GM21447 (cell line): Measurements from ENCODE around the gene CHRM4.

Experiments used
- ATAC-seq: cut with Tn5 transposase; IDR thresholded peaks from one replicate; pipeline ENCODE4 v1.9.1; 2021; ENCODE audit not compliant: unreplicated experiment

CHRM4 gene

GRCh38 chr11:46369458-46370152 is 22.0 kb downstream of the CHRM4 start:
- no peak for ATAC-seq

- ATAC-seq = no peak
Observed at GRCh38 chr11:46367916-46368267, 23.7 kb downstream of the CHRM4 start.

- peak; percentile 52 for ATAC-seq
Observed at GRCh38 chr11:46367244-46367915, 24.2 kb downstream of the CHRM4 start.

- no peak for ATAC-seq
Observed at GRCh38 chr11:46366661-46367161, 24.9 kb downstream of the CHRM4 start.

- no peak for ATAC-seq
Observed at GRCh38 chr11:46366260-46366659, 25.3 kb downstream of the CHRM4 start.

GRCh38 chr11:46364791-46365190 is 26.8 kb downstream of the CHRM4 start:
- ATAC-seq = no peak

GRCh38 chr11:46364056-46364455 is 27.5 kb downstream of the CHRM4 start:
- no peak for ATAC-seq

- no peak for ATAC-seq
Observed at GRCh38 chr11:46363455-46364005, 28.0 kb downstream of the CHRM4 start.

- ATAC-seq = no peak
Observed at GRCh38 chr11:46363031-46363407, 28.6 kb downstream of the CHRM4 start.

GRCh38 chr11:46362156-46363030 is 29.2 kb downstream of the CHRM4 start:
- no peak for ATAC-seq

GRCh38 chr11:46361283-46362155 is 30.1 kb downstream of the CHRM4 start:
- peak; percentile 95 for ATAC-seq

- peak; percentile 25 for ATAC-seq
Observed at GRCh38 chr11:46360878-46361277, 30.7 kb downstream of the CHRM4 start.

- no peak for ATAC-seq
Observed at GRCh38 chr11:46359953-46360352, 31.6 kb downstream of the CHRM4 start.

- no peak for ATAC-seq
Observed at GRCh38 chr11:46357483-46357936, 34.1 kb downstream of the CHRM4 start.

GRCh38 chr11:46356924-46357482 is 34.6 kb downstream of the CHRM4 start:
- no peak for ATAC-seq

- no peak for ATAC-seq
Observed at GRCh38 chr11:46353698-46354097, 37.9 kb downstream of the CHRM4 start.

- ATAC-seq = no peak
Observed at GRCh38 chr11:46352063-46352841, 39.3 kb downstream of the CHRM4 start.

- ATAC-seq = no peak
Observed at GRCh38 chr11:46351606-46352005, 40.0 kb downstream of the CHRM4 start.

- no peak for ATAC-seq
Observed at GRCh38 chr11:46351148-46351547, 40.4 kb downstream of the CHRM4 start.
